Ishikawa (cell line): ENCODE data around the gene TBC1D22A.

Experiments used
- CEBPB ChIP-seq: IDR thresholded peaks from 2 replicates; pipeline ENCODE4 v1.6.1; 2012
- CREB1 ChIP-seq: IDR thresholded peaks from 2 replicates; pipeline ENCODE4 v1.6.1; 2012; ENCODE audit warnings: low read depth
- EGR1 ChIP-seq: IDR thresholded peaks from 2 replicates; pipeline ENCODE4 v1.6.1; 2012
- EP300 ChIP-seq: IDR thresholded peaks from 2 replicates; pipeline ENCODE4 v1.6.1; 2012; ENCODE audit warnings: borderline replicate concordance
- FOXM1 ChIP-seq: IDR thresholded peaks from 2 replicates; pipeline ENCODE4 v1.6.1; 2012; ENCODE audit warnings: low read depth, borderline replicate concordance
- NFIC ChIP-seq: IDR thresholded peaks from 2 replicates; pipeline ENCODE4 v1.6.1; 2012
- RAD21 ChIP-seq: IDR thresholded peaks from 2 replicates; pipeline ENCODE4 v1.6.1; 2012; ENCODE audit warnings: low read depth
- TAF1 ChIP-seq: IDR thresholded peaks from 2 replicates; pipeline ENCODE4 v1.6.1; 2012; ENCODE audit warnings: low read depth, mild to moderate bottlenecking
- TCF12 ChIP-seq: IDR thresholded peaks from 2 replicates; pipeline ENCODE4 v1.6.1; 2012; ENCODE audit warnings: low read depth
- TEAD4 ChIP-seq: IDR thresholded peaks from 2 replicates; pipeline ENCODE4 v1.6.1; 2012
- ZBTB7A ChIP-seq: IDR thresholded peaks from 2 replicates; pipeline ENCODE4 v1.6.1; 2012; ENCODE audit warnings: low read depth
- TF ChIP-seq, protein P1 (sequence below): IDR thresholded peaks from 2 replicates; pipeline ENCODE4 v1.6.1; 2012; ENCODE audit warnings: low read depth, mild to moderate bottlenecking
- TF ChIP-seq, protein P2 (sequence below): IDR thresholded peaks from 2 replicates; pipeline ENCODE4 v1.6.1; 2012

DNA sequence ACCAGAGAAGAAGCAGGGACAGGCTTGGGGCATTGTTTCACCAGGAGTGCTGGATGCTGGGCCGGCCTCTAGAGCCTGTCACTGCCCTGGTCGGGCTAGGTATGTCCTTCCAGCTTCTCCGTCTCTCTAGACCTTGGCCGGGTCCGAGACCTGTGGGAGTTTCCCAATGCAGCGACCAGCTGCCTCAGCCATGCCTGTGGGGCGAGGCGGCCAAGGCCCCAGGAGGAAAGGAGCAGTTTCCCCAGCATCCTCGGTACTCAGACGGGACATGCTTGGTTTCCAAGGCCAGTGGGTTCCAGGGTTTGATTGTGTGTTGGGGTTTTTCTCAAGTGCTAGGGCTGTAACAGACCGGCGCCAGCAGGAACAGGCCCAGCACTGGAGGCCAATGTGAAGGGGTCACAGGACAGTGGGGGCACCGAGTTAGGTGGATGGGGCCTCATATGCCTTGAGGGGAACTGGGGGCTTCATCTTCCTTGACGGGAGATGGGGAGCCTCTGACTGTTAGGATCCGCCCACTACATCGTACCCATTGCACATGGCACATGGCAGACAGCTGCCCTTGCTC, 339.0 kb downstream of the TBC1D22A start:
- no peak for TF ChIP-seq TCF12
- TF ChIP-seq CREB1: no peak
- no peak for TF ChIP-seq EP300
- TF ChIP-seq, protein P1, sequence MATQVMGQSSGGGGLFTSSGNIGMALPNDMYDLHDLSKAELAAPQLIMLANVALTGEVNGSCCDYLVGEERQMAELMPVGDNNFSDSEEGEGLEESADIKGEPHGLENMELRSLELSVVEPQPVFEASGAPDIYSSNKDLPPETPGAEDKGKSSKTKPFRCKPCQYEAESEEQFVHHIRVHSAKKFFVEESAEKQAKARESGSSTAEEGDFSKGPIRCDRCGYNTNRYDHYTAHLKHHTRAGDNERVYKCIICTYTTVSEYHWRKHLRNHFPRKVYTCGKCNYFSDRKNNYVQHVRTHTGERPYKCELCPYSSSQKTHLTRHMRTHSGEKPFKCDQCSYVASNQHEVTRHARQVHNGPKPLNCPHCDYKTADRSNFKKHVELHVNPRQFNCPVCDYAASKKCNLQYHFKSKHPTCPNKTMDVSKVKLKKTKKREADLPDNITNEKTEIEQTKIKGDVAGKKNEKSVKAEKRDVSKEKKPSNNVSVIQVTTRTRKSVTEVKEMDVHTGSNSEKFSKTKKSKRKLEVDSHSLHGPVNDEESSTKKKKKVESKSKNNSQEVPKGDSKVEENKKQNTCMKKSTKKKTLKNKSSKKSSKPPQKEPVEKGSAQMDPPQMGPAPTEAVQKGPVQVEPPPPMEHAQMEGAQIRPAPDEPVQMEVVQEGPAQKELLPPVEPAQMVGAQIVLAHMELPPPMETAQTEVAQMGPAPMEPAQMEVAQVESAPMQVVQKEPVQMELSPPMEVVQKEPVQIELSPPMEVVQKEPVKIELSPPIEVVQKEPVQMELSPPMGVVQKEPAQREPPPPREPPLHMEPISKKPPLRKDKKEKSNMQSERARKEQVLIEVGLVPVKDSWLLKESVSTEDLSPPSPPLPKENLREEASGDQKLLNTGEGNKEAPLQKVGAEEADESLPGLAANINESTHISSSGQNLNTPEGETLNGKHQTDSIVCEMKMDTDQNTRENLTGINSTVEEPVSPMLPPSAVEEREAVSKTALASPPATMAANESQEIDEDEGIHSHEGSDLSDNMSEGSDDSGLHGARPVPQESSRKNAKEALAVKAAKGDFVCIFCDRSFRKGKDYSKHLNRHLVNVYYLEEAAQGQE: no peak
- TF ChIP-seq, protein P2, sequence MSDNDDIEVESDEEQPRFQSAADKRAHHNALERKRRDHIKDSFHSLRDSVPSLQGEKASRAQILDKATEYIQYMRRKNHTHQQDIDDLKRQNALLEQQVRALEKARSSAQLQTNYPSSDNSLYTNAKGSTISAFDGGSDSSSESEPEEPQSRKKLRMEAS: no peak
- TF ChIP-seq FOXM1: no peak
- no peak for TF ChIP-seq CEBPB
- TF ChIP-seq TAF1: no peak
- TF ChIP-seq RAD21: no peak
- TF ChIP-seq EGR1: no peak
- no peak for TF ChIP-seq ZBTB7A
- TF ChIP-seq NFIC: no peak
- TF ChIP-seq TEAD4: no peak
